GM21723 (cell line): Measurements from ENCODE around the gene NRXN3.

Experiments
- ATAC-seq: cut with Tn5 transposase; IDR thresholded peaks from one replicate; pipeline ENCODE4 v1.9.1; 2021; ENCODE audit warnings: mild to moderate bottlenecking, moderate library complexity; ENCODE audit not compliant: unreplicated experiment

NRXN3 gene

DNA sequence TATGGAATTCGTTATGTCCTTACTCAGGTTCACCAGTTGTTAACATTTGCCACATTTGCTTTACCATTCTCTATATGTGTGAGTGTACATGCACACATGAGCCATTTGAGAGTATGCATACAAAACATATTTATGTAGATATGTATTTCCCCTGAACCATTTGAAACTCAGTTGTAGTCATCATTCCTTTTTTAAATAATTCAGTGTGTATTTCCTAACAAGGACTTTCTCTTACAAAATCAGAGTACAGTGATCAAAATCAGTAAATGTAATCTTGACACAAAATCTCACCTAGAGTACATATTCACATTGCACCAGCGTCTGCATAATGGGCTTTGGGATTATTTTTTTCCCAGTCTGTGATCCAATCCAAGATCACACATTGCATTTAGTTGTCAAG lies 1656.2 kb downstream of the NRXN3 start:
- ATAC-seq = no peak

DNA sequence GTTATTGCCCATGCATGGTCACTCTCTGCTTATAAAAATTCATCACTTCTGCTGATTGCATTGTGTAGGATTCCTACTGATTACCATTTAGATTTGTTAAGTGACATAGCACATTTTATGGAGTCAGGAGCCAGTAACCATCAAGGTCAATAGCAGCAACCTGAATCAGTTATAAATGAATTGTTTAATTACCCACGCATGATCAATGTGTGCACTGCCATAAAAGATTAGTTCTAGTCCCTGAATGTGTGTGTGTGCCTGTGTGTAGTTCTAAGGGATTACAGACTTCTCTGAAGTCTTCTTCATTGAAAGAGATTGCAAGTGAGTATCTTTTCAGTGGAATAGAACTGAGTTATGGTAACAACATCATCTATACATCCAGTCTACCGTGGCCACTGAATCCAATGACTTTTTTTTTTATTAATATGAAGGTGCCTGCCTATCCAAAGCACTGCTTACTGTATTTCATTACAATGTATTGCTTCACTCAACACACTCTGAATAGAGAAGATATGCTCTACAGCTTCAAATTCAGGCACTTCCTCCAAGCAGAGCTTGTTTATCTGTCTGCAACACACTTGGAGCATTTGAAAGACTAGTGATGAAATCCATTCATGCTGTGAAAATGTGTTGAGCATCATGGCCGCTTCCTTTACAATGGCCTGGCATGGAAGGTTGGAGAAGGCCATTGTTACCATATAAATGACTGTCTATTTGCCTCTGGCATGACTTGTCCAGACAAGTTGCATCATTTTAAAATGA lies 1659.4 kb downstream of the NRXN3 start:
- no peak for ATAC-seq

DNA sequence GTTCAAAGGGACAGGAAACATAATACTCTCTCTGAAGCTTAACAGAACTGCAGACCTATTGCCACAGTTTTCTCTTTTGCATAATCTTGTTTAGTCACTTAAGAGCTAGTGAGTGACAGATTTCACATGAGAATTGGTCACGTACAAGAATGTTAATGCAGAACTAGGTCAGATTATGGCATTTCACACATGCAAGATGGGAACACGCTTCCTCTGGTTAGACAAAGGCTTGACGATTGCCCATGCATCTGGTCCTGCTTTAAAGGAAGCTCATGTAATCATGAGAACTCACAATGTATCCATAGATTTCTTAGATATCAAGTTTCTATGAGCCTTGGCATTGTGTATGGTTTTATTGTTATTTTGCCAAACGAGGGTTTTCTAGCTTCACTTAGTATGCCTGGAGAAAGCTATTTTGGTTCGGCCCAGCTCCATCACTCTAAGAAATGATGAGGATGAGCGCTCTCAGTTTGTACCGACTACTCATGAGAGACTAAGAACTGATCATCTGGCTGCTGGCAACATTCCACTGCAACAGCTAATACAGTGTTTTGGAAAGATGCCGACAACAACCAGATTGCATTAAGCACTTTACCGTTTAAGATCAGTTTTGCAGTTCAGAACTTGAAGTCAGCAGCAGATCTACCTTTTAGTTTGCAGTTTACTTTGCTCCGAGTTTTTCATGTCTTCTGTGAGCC lies 1661.2 kb downstream of the NRXN3 start:
- no peak for ATAC-seq

DNA sequence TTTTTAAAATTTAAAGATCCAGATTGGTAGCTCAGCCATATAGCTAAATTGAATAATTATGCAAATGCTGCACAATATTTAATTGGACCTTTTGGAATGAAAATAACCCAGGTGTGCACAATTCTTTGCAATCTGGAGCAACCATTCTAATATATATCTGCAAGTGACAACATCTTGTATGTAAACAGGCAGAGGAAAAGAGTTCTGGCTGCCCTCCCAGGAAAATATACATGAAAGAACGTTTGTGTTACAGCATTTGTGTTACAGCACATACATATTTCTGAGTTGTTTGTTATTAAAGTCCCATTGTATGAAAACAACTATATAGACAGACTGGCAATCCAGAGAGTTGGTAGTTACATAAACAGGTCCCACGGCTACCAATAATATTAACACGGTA lies 1663.6 kb downstream of the NRXN3 start:
- no peak for ATAC-seq

GRCh38 chr14:79834868-79835267 lies 1664.7 kb downstream of the NRXN3 start:
- ATAC-seq = no peak

- ATAC-seq = no peak
These were observed 1666.4 kb downstream of the NRXN3 start for GRCh38 chr14:79836577-79836976.

- no peak for ATAC-seq
These were observed 1667.5 kb downstream of the NRXN3 start for GRCh38 chr14:79837699-79838098.

DNA sequence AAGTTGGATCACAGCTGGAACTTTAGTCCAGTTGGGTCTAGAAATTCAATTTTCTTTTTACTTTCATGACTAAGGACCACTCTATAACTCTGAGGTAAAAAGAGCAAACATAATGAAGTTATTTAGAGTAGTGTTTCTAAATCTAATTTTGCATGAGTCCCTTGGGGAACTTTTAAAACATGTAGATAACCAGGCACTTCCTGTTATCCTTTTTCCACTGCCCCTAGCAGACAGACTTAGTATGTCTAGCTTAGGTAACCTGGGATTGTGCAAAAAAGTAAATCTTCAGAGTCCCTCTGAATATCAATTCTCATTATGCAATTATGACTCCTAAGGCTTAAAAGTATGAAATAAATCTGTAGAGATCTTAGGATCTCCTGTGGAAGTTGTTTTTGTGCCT lies 1669.9 kb downstream of the NRXN3 start:
- ATAC-seq = no peak

- ATAC-seq = no peak
These were observed 1670.7 kb downstream of the NRXN3 start for GRCh38 chr14:79840831-79841230.

DNA sequence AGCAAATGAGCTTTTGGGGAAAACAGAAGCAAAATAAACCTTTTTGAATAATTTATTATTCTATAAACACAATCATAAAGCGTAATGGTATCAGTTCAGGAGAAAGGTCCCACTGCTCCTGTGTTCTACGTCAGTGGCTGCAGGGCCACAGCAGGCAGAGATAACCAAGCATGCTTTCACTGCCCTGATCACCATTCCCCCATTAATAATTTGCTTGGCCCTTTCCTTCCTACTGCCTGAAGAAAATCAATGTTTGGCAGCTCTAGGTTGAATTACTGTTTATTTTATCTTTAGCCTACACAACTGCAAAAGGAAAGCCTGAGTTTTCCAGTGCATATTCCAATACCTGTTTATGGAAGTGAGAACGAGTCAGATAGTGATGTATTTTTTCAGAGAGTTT lies 1671.3 kb downstream of the NRXN3 start:
- ATAC-seq = no peak

DNA sequence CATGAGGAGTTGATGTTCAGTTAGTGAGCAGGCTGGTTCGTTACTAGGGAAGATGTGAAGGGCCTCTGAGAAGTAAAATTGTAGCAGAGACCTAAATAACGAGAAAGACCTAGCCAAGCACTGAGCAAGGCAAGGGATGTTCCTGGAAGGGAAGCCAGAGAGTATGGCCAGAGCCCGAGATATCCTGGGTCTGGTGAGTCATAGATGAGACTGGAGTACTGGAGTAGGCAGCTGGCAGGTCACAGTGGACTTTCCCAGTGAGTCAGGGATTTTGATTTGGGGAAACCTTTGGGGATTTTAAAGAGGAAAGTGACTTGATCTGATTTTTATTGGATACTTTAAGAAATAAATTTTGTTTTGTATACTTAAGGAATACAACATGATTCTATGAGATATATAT lies 1672.1 kb downstream of the NRXN3 start:
- ATAC-seq = no peak

DNA sequence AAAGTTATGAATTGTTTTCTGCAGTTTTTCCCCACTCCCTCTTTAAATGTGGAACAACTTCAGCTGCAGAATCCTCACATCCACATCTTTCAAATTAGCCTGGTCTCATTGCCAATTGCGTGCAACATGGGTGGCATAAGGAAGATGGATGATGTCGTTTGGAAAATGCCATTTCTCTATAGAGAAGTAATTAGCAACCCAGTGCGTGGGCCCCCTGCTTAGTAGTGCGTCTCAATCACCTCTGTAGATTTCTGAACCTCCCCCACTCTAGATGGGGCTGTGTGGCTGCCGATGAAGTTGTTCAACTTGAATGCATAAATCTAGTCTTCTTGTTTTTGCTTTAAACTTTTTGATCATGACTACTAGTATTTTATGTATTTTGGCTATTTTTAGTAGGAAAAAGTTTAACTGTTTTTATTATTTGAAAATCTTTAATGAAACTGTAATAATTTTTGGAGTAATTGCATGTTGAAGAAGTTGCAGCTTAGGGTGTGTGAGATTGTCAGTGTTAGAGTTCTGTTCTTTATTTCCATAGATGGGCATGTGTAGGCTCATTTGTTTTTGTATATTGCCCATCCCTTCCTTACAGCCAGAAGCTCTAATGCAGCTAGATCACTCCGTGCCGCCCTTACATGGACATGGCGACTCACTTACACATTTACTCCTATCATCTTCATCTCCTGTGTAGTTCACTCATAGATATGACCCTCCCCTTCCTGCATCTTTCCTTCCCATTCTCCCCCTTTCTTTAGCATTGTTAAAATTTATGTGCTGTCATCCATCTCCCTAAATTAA lies 1683.0 kb downstream of the NRXN3 start:
- no peak for ATAC-seq

DNA sequence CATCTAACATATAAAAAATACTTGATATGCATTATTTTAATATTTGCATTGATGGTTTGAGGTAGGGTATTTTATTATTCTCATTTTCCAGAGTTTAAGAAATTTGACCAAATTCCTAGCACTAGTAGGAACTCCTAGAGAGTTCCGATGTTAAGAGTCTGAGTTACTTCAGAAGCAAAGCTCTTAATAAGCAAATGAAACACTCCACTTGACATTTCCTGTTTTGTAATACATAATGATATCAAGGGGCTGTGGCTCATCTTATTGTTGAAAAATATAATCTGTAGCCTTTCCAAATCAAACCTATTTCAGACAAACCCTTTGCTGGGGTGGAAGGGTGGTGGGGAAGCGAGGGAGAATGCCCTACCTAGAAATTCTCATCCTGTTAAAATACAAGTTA lies 1685.6 kb downstream of the NRXN3 start:
- ATAC-seq = no peak

DNA sequence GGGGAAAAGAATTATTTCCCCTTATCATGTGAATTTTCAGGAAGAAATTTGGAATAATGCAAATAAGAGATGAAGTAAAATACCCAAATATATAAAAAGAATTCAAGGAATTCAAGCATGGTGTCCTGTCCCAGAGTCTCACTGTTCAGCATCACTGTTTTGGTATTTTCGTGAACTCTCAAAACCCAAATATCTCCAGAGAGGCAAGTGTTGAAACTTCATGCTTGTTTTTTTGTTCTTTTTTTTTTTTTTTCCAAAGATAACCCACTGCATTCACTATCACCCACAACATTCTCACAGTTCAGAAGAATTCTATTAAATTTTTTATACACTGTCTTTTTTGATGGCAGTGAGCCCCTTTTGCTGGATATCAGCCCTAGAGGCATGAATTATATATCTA lies 1686.2 kb downstream of the NRXN3 start:
- no peak for ATAC-seq

DNA sequence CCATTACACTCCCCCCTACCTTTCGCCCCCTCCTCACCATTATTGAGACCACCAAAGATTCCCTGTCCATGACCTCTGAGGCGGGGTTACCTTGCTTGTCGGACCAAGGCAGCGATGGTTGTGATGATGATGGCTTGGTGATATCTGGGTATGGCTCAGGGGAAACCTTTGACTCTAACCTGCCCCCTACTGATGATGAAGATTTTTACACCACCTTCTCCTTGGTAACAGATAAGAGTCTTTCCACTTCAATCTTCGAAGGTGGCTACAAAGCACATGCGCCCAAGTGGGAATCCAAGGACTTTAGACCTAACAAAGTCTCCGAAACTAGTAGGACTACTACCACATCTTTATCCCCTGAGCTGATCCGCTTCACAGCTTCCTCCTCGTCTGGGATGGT lies 1690.9 kb downstream of the NRXN3 start:
- no peak for ATAC-seq

DNA sequence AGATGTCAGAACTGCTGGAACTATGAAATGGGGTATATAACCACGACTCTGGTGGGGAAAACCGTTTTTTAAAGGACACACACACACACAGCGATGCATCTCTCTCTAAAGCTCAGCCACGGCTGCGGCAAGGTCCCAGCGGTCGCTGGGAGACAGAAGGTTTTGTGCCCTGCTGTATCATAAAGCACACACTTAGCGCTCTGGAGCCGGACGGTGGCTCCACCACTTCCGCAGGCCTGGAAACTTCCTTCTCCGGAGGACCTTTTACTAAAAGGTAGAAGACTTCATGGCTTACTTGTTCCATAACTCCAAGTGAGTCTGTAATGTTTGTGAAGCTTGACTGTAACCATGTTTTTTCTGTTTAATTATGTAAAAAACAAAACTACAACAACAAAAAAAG lies 1691.9 kb downstream of the NRXN3 start:
- ATAC-seq = no peak

GRCh38 chr14:79871136-79871535 lies 1701.0 kb downstream of the NRXN3 start:
- ATAC-seq = no peak

DNA sequence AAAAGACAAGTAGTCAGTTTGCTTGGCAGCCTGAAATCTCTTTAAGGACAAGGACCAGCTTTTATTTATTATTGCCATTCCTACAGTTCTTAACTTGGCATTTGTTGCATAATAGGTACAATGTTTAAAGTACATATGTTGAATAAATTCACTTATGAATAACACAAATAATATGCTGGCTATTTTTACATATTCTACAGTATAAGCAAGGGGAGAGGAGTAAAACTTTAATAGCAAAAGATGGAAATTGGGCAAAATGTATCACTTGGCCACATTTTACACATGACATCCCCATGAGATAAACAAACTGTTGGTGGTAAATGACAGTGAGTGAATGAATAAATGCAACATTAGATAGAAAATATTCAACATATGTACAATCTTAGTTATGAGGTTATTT lies 1708.1 kb downstream of the NRXN3 start:
- no peak for ATAC-seq

DNA sequence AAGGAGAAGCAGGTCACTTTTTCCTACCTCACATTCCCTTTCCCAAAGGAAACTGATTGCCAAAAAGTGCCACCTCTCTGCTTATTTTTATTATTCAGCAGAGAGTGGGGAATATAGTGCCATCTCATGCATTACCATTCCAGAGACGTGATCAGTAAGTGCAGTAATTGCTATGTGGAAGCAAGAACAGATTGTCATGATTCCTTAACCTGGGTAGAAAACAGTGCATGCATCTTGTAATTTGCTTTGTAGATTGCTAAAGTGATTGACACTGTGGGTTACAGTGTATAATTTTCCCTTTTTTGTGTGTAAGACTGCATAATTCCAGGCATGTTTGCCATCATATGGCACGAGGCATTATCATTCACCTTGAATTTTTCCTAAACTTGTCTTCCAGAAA lies 1708.6 kb downstream of the NRXN3 start:
- no peak for ATAC-seq

GRCh38 chr14:79881299-79881698 lies 1711.1 kb downstream of the NRXN3 start:
- no peak for ATAC-seq

DNA sequence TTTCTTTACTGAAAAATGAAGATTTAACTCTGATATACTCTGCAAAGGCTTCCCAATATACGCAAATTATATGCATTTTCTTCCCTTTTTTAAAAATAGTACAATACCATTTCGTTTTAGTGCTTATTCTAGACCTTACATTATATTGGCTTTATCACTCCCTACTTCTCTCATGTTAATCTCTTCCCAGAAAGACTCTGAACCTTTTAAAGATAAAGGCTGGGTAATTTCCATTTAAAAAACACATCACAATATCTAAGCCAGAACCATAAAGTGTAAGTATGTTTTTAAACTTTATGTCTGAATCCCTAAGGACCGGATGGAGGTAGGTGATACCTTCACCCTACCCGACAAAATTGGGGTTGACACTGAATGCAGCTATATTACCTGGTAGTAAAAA lies 1720.4 kb downstream of the NRXN3 start:
- ATAC-seq = no peak

DNA sequence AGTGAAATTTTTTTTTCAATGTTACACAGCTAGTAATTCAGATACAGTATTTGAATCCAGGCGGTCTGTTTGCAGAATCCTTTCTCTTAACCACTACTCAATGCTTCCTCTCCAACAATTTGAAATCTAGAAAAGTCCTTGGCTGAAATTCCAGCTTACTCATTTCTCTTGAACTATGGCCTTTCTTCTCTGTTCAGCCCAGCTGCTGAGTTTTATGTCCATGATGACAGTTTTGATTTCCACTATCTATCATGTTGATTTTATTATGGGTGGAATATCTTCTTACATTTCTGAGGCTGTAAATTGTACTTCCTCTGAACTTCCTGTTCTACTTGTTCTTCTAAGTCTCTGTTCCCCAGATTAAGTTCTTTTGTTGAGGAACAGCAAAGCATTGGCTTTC lies 1725.8 kb downstream of the NRXN3 start:
- no peak for ATAC-seq
